Measurements from ENCODE around the gene ANXA2.

ANXA2 gene

DNA sequence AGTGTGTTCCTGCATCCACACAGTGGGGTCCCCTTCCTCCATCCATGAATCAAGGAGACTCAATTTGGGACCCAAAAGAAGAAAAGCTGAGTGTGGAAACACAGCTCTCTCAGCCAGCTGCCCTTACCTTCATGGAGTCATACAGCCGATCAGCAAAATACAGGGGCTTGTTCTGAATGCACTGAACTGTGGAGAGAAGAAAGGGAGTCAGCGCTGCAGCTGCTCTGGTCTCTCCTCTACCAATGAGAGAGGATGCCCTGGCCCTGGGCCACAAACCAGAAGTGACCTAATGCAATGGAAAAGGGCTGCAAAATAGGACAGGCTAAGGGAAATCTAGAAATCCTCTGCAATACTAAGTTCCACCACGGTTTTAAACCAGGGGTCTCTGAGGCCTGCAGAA is 46.7 kb downstream of the ANXA2 start:
- DNase-seq (ENCODE audit: low spot score): no peak
- ChIA-PET CTCF (no interaction called here), POLR2A (ENCODE audit: low non-redundant PET) (no interaction called here)
- TF ChIP-seq, protein P1, sequence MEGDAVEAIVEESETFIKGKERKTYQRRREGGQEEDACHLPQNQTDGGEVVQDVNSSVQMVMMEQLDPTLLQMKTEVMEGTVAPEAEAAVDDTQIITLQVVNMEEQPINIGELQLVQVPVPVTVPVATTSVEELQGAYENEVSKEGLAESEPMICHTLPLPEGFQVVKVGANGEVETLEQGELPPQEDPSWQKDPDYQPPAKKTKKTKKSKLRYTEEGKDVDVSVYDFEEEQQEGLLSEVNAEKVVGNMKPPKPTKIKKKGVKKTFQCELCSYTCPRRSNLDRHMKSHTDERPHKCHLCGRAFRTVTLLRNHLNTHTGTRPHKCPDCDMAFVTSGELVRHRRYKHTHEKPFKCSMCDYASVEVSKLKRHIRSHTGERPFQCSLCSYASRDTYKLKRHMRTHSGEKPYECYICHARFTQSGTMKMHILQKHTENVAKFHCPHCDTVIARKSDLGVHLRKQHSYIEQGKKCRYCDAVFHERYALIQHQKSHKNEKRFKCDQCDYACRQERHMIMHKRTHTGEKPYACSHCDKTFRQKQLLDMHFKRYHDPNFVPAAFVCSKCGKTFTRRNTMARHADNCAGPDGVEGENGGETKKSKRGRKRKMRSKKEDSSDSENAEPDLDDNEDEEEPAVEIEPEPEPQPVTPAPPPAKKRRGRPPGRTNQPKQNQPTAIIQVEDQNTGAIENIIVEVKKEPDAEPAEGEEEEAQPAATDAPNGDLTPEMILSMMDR (conservative IDR thresholded peaks at IDR 0.05; ENCODE audit: low read depth): no peak
- peak overlapping the region; percentile 32 for H3K27ac ChIP-seq

DNA sequence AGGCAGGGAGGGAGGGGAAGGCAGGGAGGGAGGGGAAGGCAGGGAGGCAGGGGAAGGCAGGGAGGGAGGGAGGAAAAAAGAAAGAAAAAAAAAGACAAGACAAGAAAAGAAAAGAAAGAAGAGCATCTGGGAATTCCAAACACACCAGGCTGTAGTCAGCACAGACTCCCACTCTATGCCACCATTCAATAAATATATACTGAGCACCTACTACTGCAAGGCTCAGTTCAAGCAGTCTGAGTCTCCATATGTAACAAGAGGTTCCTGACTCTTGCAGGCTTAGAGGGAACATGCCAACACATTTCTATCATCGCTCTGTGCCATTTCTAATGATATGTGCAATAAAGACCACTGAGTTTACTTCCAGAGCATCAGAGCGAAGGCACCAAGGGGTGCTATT is 47.7 kb downstream of the ANXA2 start:
- TF ChIP-seq, protein P1 (conservative IDR thresholded peaks at IDR 0.05; ENCODE audit: low read depth): no peak
- CTCF ChIA-PET: no interaction called here
- POLR2A ChIA-PET (ENCODE audit: low non-redundant PET): no interaction called here
- no peak for DNase-seq (ENCODE audit: low spot score)
- H3K27ac ChIP-seq: no peak overlapping the region

DNA sequence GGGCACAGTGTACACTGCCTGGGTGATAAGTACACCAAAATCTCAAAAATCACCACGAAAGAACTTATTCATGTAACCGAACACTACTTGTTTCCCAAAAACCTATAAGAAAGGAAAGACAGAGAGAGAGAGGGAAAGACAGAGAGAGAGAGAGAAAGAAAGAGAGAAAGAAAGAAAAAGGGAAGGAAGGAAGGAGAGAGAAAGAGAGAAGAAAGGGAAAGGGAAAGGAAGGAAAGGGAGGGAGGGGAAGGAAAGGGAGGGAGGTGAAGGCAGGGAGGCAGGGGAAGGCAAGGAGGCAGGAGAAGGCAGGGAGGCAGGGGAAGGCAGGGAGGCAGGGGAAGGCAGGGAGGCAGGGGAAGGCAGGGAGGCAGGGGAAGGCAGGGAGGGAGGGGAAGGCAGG is 48.2 kb downstream of the ANXA2 start:
- H3K27ac ChIP-seq: no peak overlapping the region
- ChIA-PET CTCF (no interaction called here), POLR2A (ENCODE audit: low non-redundant PET) (no interaction called here)
- TF ChIP-seq, protein P1 (conservative IDR thresholded peaks at IDR 0.05; ENCODE audit: low read depth): no peak
- DNase-seq (ENCODE audit: low spot score): no peak

DNA sequence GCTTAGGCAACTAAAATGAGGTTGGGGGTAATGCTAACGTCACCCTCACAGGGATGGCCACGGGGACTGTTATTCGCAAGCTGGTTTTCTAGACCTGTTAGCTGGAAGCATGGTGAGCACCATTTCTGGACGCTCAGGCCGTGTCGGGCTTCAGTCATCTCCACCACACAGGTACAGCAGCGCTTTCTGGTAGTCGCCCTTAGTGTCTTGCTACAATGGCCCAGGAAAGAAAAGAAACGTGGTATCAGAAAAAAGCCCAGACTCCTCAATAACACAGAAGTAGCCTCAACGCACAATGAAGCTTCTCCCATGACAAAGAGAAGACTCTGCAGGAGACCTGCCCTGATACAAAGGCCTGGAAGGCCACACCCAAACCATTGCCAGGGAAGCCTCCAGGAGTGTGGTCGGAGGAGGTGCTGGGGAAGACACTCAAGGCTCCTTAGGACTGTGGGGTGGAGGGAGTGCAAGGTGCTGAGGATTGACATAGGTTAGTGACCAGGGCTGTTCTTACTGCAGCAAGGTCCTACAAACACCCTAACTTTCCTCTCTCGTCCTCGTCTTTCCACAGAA is 50.2 kb downstream of the ANXA2 start:
- no peak for DNase-seq (ENCODE audit: low spot score)
- CTCF ChIA-PET: interaction anchor here (0.6 to 1.2 kb wide), 2 partner anchors 14 to 107 kb away, joined by 8 to 9 read pairs; no protein-coding TSS in a partner anchor
- H3K27ac ChIP-seq: peak overlapping the region; percentile 45
- TF ChIP-seq, protein P1 (conservative IDR thresholded peaks at IDR 0.05; ENCODE audit: low read depth): no peak
- POLR2A ChIA-PET (ENCODE audit: low non-redundant PET): no interaction called here

DNA sequence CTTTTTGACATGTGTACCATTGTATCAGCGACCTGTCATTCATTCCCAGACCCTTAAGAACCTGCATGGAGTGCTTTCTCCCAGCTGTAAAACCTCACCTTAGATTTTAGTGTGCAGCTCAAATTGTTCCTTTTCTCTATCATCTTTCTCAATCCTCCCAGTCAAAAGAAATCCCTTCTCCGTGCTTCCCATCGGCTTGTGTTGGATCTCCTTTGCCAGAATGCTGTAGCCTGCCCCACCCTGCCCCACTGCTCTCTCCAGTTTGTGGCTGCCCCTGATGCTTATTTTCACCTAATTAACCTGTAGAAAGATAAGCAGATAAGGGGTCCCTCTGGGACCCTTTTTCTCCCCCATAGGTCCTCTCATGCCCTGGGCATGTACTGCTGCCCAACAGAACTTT is 51.1 kb downstream of the ANXA2 start:
- POLR2A ChIA-PET (ENCODE audit: low non-redundant PET): no interaction called here
- no peak for DNase-seq (ENCODE audit: low spot score)
- peak overlapping the region; percentile 19; the same call in 1 of the 2 replicates for H3K27ac ChIP-seq

DNA sequence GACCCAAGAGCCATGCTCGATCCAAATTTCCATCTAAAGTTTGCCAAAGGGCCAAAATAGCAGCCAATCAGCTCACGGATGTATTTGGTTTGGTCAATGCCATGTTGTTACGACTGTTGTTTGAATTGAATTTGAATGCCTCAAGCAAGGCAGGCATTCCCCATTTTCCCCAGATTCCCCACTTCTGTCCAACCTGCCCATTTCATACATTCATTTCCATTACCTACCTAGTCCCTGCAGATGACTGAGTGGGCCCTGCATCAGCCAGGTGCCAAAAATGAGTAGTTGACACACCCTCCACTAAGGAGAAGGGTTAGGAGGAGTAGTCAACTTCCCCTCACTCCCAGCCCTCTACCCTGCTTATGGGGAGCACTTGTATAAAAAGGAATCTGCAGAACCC is 51.7 kb downstream of the ANXA2 start:
- DNase-seq (ENCODE audit: low spot score): no peak
- TF ChIP-seq, protein P1 (conservative IDR thresholded peaks at IDR 0.05; ENCODE audit: low read depth): no peak
- CTCF ChIA-PET: no interaction called here
- POLR2A ChIA-PET (ENCODE audit: low non-redundant PET): no interaction called here
- no peak overlapping the region for H3K27ac ChIP-seq

More for the DNA sequence above, 51.1 kb downstream of the ANXA2 start:
- TF ChIP-seq, protein P1 (conservative IDR thresholded peaks at IDR 0.05; ENCODE audit: low read depth): no peak
- CTCF ChIA-PET: interaction anchor here (1.2 kb wide), 1 partner anchor 15 kb away, joined by 9 read pairs; no protein-coding TSS in a partner anchor
